Retina (tissue), 1 donor: Measurements from ENCODE around the gene PKD2.
A peak's percentile ranks its signal among the peaks of the same experiment; 100 is the strongest.

Experiments
- DNase-seq: peaks from one replicate; pipeline ENCODE4 v3.0.0-alpha.2; 2016

The PKD2 gene

GRCh38 chr4:88007304-88008121, at the start of gene PKD2:
PKD2 (plus strand) TSS chr4:88007635; CDS start chr4:88007734, 99 bp downstream.
- peak; percentile 88 for DNase-seq

GRCh38 chr4:87961993-87962392, 45.4 kb upstream of the PKD2 start:
- no peak for DNase-seq

GRCh38 chr4:87962398-87963146, 44.9 kb upstream of the PKD2 start:
- peak; percentile 52 for DNase-seq

GRCh38 chr4:87965501-87965975, 41.9 kb upstream of the PKD2 start:
- no peak for DNase-seq

GRCh38 chr4:87966095-87966496, 41.3 kb upstream of the PKD2 start:
- DNase-seq = no peak

GRCh38 chr4:87967193-87967592, 40.2 kb upstream of the PKD2 start:
- no peak for DNase-seq

GRCh38 chr4:87970121-87970520, 37.3 kb upstream of the PKD2 start:
- no peak for DNase-seq

- DNase-seq = no peak
These were observed 35.6 kb upstream of the PKD2 start for GRCh38 chr4:87971866-87972265.

- peak; percentile 62 for DNase-seq
These were observed 33.9 kb upstream of the PKD2 start for GRCh38 chr4:87973283-87974169.

- DNase-seq = peak; percentile 23
These were observed 32.5 kb upstream of the PKD2 start for GRCh38 chr4:87974856-87975462.

- DNase-seq = peak; percentile 76
These were observed 32.0 kb upstream of the PKD2 start, which contains the start of gene SPP1 for GRCh38 chr4:87975466-87975865. SPP1 (plus strand) TSS chr4:87975714; CDS start chr4:87976896, 1,182 bp downstream.

- peak; percentile 52 for DNase-seq
These were observed 29.7 kb upstream of the PKD2 start for GRCh38 chr4:87977521-87978278.

GRCh38 chr4:87978681-87979080, 28.8 kb upstream of the PKD2 start:
- no peak for DNase-seq

- no peak for DNase-seq
These were observed 27.6 kb upstream of the PKD2 start for GRCh38 chr4:87979810-87980209.

GRCh38 chr4:87981486-87981885, 25.9 kb upstream of the PKD2 start:
- no peak for DNase-seq

GRCh38 chr4:87982036-87982435, 25.4 kb upstream of the PKD2 start:
- no peak for DNase-seq

GRCh38 chr4:87982446-87983010, 24.9 kb upstream of the PKD2 start:
- no peak for DNase-seq

GRCh38 chr4:87983996-87984395, 23.4 kb upstream of the PKD2 start:
- DNase-seq = no peak

- DNase-seq = peak; percentile 64
These were observed 22.1 kb upstream of the PKD2 start for GRCh38 chr4:87985097-87985886.

- DNase-seq = no peak
These were observed 21.6 kb upstream of the PKD2 start for GRCh38 chr4:87985887-87986200.

GRCh38 chr4:87986508-87986907, 20.9 kb upstream of the PKD2 start:
- no peak for DNase-seq
